GM21717 (cell line): ENCODE data around the gene DAB1.

Experiments
- ATAC-seq: cut with Tn5 transposase; IDR thresholded peaks from one replicate; pipeline ENCODE4 v1.9.1; 2021; ENCODE audit warnings: mild to moderate bottlenecking, moderate library complexity; ENCODE audit not compliant: unreplicated experiment

DAB1 gene

GRCh38 chr1:57186455-57186854 lies 237.4 kb downstream of the DAB1 start:
- no peak for ATAC-seq

DNA sequence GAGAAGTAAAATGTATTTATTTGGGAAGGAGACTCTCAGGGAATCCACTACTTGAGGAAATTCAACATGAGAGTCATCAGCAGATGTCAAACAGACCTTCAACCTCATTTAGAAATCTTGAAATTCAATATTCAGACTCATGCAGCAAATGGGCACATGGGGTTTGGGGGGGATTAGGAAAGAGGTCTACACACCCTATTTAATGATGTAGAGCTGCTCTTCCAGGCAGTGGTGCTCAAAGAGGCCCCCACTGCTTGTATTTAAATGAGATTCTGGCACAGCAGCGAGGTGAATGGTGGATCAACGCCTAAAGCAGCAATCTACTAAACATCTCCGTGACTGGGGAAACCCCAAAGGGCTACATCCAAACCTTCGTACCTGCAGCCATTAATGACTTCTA lies 244.9 kb downstream of the DAB1 start:
- no peak for ATAC-seq

- ATAC-seq: no peak
Observed at GRCh38 chr1:57175506-57175905, 248.4 kb downstream of the DAB1 start.

DNA sequence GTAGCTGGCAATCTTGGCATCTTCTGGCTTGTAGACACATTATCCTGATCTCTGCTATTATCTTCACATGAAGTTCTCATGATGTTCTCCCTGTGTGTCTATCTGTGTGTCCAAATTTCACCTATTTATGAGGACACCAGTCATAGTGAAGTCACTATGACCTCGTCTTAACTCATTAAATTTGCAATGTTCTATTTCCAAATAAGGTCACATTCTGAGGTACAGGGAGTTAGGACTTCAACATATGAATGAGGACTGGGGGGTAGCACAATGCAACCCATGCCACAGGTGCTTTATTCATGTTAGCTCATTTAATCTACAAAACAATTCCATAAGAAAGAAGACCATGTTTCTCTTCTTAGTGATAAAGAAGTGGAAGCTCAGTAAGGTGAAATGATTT lies 251.8 kb downstream of the DAB1 start:
- ATAC-seq: no peak

DNA sequence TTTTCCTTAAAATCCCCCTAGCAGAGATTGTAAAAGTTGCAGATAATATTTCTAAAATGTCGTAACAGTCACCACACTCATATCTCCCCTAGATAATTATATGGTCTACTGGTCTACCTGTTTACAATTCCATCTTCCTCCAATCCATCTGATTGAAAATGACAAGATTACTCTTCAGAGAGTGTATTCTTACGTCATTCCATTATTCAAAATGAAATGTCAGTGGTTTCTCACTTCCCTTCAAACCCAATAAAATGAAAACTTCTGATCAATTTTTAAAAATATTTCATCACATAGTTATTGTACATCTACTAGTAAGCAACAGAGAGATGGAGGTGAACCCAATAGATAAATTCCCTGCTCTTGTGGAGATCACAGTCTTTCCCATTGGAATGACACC lies 255.9 kb downstream of the DAB1 start:
- ATAC-seq: no peak

GRCh38 chr1:57165546-57165945 lies 258.3 kb downstream of the DAB1 start:
- no peak for ATAC-seq

DNA sequence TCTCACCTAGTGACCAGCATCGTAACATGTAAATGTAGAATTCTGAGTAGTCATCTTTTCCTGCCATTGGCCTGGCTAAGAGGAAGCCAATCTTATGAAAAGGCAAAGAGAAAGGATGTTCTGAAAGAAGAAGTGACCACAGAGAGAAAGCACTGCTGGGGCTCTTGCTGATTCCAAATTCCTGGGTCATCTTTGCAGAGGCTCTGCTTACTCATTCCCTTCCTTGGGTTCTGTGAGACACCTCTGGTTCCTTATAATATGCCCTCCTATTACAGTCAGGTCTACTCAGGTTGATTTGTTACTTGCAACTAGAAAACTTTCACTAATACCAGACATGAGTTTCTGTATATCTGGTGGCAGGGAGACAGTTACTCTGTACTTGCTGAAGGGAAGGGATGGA lies 259.3 kb downstream of the DAB1 start:
- no peak for ATAC-seq

GRCh38 chr1:57163789-57164188 lies 260.1 kb downstream of the DAB1 start:
- no peak for ATAC-seq

DNA sequence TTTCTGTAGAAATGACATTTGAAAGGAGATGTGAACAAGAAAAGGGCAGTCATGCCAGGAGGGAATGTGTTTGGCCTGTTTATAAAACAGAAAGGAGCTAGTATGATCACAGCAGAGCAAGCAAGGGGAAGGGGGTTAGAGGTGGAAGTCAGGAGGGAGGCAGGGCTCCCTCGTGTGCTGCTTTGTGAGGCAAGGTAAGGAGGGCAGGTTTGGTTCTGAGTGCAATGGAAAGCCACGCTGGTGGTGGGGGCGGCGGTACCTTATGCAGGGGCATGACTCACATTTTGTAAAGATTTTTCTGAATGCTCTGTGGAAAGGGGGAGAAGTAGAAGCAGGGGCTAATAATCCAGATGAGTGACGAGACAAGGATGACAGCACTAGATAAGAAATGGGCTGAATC lies 260.5 kb downstream of the DAB1 start:
- ATAC-seq: no peak

GRCh38 chr1:57162607-57163261 lies 261.1 kb downstream of the DAB1 start:
- ATAC-seq: no peak

GRCh38 chr1:57160594-57160993 lies 263.3 kb downstream of the DAB1 start:
- ATAC-seq: no peak

- no peak for ATAC-seq
Observed at GRCh38 chr1:57158604-57158998, 265.3 kb downstream of the DAB1 start.

- no peak for ATAC-seq
Observed at GRCh38 chr1:57157818-57158603, 265.8 kb downstream of the DAB1 start.

GRCh38 chr1:57156907-57157306 lies 267.0 kb downstream of the DAB1 start:
- ATAC-seq: no peak

GRCh38 chr1:57146100-57146499 lies 277.8 kb downstream of the DAB1 start:
- ATAC-seq: no peak

DNA sequence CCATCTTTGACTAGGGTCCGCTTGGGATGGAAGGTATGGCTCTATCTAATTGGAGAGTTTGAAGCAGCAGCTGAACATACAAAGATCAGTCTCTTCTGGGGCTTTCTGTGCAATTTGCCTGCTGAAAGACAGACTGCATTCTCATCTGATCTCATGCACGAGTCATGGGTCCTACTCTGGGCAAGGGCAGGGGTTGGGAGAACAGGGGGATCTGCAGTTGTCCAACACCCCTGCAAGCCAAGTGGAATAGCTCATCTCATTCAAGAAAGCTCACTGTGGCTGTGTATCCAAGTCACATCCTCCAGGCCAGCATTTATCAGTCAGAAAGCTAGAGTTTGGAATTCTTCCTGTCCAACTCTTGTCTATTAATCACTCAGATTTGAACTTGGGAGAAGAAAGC lies 280.9 kb downstream of the DAB1 start:
- ATAC-seq: no peak

- no peak for ATAC-seq
Observed at GRCh38 chr1:57142169-57142568, 281.7 kb downstream of the DAB1 start.

DNA sequence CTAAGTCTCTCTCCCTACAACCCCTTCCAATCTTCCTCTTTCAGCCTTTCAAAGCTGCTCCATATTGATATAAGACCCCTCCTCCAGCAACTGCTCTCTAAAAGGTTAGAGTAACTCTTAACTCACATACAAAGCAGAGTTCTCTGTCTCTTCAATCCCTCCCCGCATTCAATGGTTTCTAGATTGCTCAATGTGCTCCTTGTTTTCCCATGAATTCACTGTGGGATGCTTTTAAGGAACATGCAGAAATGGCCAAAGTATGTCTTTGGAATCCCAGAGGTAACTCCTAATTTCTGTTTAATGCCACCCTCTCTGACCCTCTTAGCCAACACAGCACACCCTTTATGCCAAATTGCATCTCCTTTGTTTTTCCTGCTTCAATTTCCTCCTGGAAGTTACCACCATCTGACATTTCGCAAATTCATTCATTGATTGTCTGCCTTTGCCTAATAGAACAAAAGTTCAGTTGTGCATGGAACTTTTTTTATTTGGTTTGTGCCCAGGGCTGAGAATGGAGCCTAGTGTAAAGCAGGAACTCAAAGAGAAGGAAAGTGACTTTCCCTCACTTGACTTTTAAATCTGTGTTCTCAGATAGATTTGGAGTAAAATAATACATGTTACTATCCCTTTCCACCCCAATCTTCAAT lies 285.3 kb downstream of the DAB1 start:
- ATAC-seq: no peak

DNA sequence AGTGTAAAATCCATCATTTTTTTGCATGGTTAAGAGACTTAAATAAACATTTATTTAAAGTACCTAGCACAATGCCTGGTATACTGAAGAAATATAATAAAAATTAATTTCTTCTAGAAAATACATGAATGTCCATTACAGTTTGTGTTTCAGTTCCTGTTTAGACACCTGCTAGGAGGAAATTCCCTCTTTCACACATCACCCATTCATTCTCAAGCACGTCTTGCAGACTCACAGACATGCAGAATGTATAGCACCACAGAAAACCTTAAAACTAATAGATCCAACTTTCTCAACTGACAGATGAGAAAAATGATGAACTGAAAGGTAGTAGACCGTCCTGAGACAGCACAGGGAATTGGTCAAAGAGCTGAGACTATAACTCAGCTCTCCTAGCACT lies 285.9 kb downstream of the DAB1 start:
- no peak for ATAC-seq

DNA sequence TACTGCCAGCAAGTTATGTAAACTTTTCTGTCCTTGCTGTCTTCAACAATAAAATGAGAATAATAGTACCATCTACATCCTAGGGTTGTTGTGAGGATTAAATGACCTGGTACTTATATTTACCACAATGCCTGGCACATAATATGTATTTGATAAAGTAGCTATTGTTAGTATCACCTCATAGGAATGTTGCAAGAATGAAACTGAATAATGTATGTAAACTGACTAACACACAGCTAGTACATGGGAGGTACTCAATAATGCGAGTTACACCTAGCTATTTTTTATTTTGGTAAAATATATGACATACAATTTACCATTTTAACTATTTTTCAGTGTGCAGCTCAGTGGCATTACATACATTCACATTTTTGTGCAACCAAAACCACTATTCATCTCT lies 289.1 kb downstream of the DAB1 start:
- ATAC-seq: no peak

DNA sequence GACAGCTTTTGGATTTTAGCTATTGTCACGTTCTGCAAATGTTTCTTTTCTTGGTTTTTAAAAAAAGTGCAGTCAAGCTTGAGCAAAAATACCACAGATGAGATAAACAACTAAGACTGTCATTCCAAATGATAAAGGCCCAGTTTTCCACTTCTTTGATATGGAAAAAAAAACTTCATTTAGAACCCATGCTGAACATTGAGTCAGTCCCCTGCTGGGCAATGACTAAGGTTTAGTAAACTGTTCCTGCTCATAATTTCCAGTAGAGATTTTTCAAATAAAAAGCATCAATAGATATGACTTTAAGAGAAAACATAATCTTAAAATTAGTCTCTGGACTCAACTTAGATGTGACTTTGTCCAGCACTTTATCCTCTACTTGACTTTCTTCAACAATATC lies 290.2 kb downstream of the DAB1 start:
- ATAC-seq: no peak

DNA sequence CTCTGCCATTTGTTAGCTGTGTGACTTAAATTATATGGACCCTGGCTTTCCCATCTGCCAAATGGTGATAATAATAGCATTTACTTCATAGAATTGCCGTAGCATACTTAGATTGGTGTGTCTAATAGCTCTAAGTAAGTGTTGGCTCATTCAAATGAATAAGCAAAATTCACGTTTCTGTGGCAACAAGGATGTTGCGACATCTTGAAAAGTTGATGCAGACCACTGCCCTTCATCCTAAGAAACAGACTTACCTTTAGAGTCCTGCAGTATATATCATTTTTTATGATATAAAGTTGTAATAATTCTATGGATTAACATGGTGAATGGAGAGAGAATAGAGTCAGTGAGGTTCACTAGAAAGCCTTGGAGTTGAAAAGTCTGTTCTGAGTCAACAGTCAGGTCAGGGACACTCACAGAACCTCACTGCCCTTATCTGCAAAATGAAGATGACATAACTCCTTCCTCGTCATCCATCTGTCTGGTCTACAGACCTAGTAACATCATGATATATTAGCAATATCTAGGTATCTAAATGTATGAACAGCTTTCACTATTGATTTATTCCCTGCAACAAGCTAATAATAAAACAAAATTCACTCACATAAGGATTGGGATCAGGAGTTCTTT lies 290.8 kb downstream of the DAB1 start:
- no peak for ATAC-seq
